ENCODE results near the gene AQP2.

The AQP2 gene

DNA sequence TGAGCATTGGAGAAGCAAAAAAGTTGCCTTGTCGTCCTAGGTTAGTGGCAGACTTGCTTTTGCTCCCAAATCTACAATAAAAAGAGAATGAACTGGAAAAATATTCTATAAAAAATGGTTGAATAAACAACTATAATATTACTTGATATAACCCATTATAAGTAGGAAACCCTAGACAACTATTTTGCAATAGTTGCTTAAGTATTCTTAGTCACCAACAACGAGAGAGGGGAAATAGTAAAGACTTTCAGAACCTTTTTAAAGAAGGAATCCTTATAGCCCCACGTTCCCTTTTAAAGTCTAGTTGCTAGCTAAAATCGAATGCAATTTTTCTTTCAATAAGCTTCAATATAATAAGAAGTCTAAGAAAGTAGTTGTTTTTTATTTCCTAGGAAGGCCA, 39.7 kb downstream of the AQP2 start:
- no peaks in the 10 kb centered on the region for H3K4me1 ChIP-seq (ENCODE audit: insufficient read depth, low read length, poor library complexity, severe bottlenecking)

DNA sequence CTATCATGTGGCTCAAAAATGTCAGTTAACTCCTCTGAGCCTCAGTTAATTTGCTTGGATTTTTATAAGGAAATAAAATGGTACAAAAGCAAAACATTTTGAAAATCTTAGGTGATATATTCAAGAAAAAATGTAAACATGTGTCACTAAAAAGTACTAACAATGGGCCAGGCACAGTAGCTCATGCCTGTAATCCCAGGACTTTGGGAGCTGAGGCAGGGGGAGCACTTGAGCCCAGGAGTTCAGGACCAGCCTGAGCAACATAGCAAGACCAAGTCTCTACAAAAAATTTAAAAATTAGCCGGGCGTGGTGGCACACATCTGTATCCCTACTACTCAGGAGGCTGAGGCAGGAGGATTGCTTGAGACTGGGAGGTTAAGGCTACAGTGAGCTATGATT, 47.9 kb downstream of the AQP2 start:
- no peak overlapping the region for H3K9ac ChIP-seq (ENCODE audit: low read depth, low read length, poor library complexity, severe bottlenecking)
- no peak overlapping the region for H2AFZ ChIP-seq (ENCODE audit: low read length)
- no peaks in the 10 kb centered on the region for H3K9me3 ChIP-seq (ENCODE audit: insufficient read depth, low read depth, low read length)
- H3K4me2 ChIP-seq (ENCODE audit: low read depth, low read length, poor library complexity, severe bottlenecking) = no peak overlapping the region
- H3K4me1 ChIP-seq (ENCODE audit: insufficient read depth, low read length, poor library complexity, severe bottlenecking) = no peaks in the 10 kb centered on the region
- H3K79me2 ChIP-seq (ENCODE audit: insufficient read depth, low read length) = peaks cover 5% of the 10 kb centered on the region; the same call in 1 of the 2 replicates
- H3K27me3 ChIP-seq (ENCODE audit: insufficient read depth, low read length, poor library complexity, severe bottlenecking) = no peaks in the 10 kb centered on the region
- H4K20me1 ChIP-seq (ENCODE audit: insufficient read depth, low read length, poor library complexity, severe bottlenecking) = no peaks in the 10 kb centered on the region
- H3K9me2 ChIP-seq (replicated peaks; ENCODE audit: low read depth, low read length) = no peaks in the 10 kb centered on the region
- peaks cover 94% of the 10 kb centered on the region for H3K36me3 ChIP-seq (ENCODE audit: insufficient read depth, low read length)
- TF ChIP-seq EZH2phosphoT487 (IDR thresholded peaks at IDR 0.05; ENCODE audit: borderline replicate concordance) = no peak
- TF ChIP-seq, protein P1, sequence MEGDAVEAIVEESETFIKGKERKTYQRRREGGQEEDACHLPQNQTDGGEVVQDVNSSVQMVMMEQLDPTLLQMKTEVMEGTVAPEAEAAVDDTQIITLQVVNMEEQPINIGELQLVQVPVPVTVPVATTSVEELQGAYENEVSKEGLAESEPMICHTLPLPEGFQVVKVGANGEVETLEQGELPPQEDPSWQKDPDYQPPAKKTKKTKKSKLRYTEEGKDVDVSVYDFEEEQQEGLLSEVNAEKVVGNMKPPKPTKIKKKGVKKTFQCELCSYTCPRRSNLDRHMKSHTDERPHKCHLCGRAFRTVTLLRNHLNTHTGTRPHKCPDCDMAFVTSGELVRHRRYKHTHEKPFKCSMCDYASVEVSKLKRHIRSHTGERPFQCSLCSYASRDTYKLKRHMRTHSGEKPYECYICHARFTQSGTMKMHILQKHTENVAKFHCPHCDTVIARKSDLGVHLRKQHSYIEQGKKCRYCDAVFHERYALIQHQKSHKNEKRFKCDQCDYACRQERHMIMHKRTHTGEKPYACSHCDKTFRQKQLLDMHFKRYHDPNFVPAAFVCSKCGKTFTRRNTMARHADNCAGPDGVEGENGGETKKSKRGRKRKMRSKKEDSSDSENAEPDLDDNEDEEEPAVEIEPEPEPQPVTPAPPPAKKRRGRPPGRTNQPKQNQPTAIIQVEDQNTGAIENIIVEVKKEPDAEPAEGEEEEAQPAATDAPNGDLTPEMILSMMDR (conservative IDR thresholded peaks at IDR 0.05; ENCODE audit: low read length) = no peak
- H3K4me3 ChIP-seq (ENCODE audit: low read length, poor library complexity, severe bottlenecking) = no peak overlapping the region
- H3F3A ChIP-seq (ENCODE audit: low read depth) = no peaks in the 10 kb centered on the region

More for the DNA sequence above, 39.7 kb downstream of the AQP2 start:
- Histone ChIP-seq H3K4me2 (ENCODE audit: low read depth, low read length, poor library complexity, severe bottlenecking) (no peak overlapping the region), H3K9me2 (replicated peaks; ENCODE audit: low read depth, low read length) (no peaks in the 10 kb centered on the region), H2AFZ (ENCODE audit: low read length) (no peak overlapping the region), H3K9me3 (ENCODE audit: insufficient read depth, low read depth, low read length) (no peaks in the 10 kb centered on the region), H3K27me3 (ENCODE audit: insufficient read depth, low read length, poor library complexity, severe bottlenecking) (no peaks in the 10 kb centered on the region), H3K9ac (ENCODE audit: low read depth, low read length, poor library complexity, severe bottlenecking) (no peak overlapping the region), H3K79me2 (ENCODE audit: insufficient read depth, low read length) (no peaks in the 10 kb centered on the region), H3F3A (ENCODE audit: low read depth) (no peaks in the 10 kb centered on the region), H3K4me3 (ENCODE audit: low read length, poor library complexity, severe bottlenecking) (no peak overlapping the region), H4K20me1 (ENCODE audit: insufficient read depth, low read length, poor library complexity, severe bottlenecking) (no peaks in the 10 kb centered on the region), H3K36me3 (ENCODE audit: insufficient read depth, low read length) (peaks cover 90% of the 10 kb centered on the region; the same call in 1 of the 2 replicates)
- TF ChIP-seq EZH2phosphoT487 (IDR thresholded peaks at IDR 0.05; ENCODE audit: borderline replicate concordance) = no peak
- TF ChIP-seq, protein P1 (conservative IDR thresholded peaks at IDR 0.05; ENCODE audit: low read length) = no peak

DNA sequence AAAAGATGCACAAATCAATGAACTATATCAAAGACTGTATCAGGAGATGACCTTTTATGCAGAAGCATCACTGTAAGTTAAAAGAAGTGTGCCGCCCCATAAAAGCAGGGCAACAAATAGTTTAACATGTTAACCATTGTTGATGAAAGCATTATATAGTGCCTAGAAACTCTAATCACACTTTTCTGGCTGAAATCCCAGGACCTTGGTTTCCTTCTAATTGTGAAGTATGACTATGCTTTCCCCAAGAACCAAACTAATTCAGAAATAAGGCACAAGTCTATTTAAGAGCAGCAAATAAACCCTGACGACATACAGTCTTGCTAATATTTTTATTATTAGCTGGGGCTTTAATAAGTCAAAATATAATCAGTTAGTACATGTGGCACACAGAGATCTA, 53.1 kb downstream of the AQP2 start:
- Histone ChIP-seq H3K79me2 (ENCODE audit: insufficient read depth, low read length) (peaks cover 49% of the 10 kb centered on the region), H3K27me3 (ENCODE audit: insufficient read depth, low read length, poor library complexity, severe bottlenecking) (no peaks in the 10 kb centered on the region), H3K4me3 (ENCODE audit: low read length, poor library complexity, severe bottlenecking) (no peak overlapping the region), H4K20me1 (ENCODE audit: insufficient read depth, low read length, poor library complexity, severe bottlenecking) (peaks cover 4% of the 10 kb centered on the region), H3K9me2 (replicated peaks; ENCODE audit: low read depth, low read length) (no peaks in the 10 kb centered on the region), H3K4me1 (ENCODE audit: insufficient read depth, low read length, poor library complexity, severe bottlenecking) (peaks cover 27% of the 10 kb centered on the region), H2AFZ (ENCODE audit: low read length) (no peak overlapping the region), H3F3A (ENCODE audit: low read depth) (peaks cover 4% of the 10 kb centered on the region; the same call in 1 of the 2 replicates), H3K36me3 (ENCODE audit: insufficient read depth, low read length) (peaks cover 79% of the 10 kb centered on the region), H3K4me2 (ENCODE audit: low read depth, low read length, poor library complexity, severe bottlenecking) (no peak overlapping the region), H3K9ac (ENCODE audit: low read depth, low read length, poor library complexity, severe bottlenecking) (no peak overlapping the region), H3K9me3 (ENCODE audit: insufficient read depth, low read depth, low read length) (no peaks in the 10 kb centered on the region)
- no peak for TF ChIP-seq EZH2phosphoT487 (IDR thresholded peaks at IDR 0.05; ENCODE audit: borderline replicate concordance)
- TF ChIP-seq, protein P1 (conservative IDR thresholded peaks at IDR 0.05; ENCODE audit: low read length) = no peak
